ENCODE measurements around the gene HYAL3. TPM values are rescaled to one million over a fixed set of nuclear protein-coding genes. Genes with fewer than 3 reads are reported as not detected.
A peak's percentile ranks its signal among the peaks of the same experiment; 100 is the strongest.

The HYAL3 gene
- total RNA-seq, 1 donor from 2014 or later = 3.6 TPM

DNA sequence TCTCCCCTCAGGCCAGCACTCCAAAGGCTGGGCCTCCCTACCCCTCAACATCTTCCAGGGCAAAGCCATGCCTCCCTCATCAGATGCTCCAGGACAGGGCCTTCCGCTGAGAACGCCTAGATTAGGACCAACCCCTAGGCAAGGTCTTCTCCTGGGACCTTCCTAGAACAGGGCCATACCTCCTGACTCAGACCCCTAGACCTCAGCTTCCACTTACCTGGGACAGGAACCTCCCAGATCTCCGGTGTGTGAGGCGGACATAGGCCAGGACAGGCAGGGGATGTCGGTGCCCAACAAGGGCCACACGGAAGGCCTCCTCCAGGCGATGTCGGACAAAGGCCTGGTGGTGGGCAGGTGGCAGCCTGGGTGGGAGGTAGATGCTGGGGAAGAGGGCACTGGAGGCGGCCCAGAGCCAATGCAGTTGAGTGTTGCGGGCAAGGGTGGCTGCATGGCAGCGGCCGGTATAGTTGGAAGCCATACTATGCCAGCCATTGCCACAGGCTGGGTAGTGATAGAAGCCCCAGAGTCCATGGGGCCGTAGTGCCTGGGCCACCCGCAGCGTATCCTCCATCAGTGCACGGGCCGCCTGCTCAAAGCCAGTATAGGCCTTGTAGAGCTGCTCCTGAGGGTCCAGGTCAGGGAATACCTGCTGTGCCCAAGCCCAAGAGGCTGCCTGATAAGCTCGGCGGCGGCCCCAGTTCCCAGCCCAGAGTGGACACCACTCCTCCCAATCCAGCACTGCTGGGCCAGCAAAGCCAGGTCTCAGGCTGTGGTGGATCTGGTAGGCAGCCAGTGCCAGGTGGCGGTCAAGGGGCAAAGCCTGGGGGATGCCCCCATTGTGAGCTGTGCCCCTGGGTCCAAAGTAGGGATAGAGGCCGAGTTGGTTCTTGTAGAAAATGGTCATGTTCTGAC is 4.5 kb downstream of the HYAL3 start:
- no peak for TF ChIP-seq CTCF (IDR thresholded peaks at IDR 0.05; ENCODE audit: unreplicated experiment)
- Mint-ChIP-seq H3K9me3 (ENCODE audit: low read depth) (no peaks in the 10 kb centered on the region), H3K4me1 (ENCODE audit: low read depth) (peaks cover 16% of the 10 kb centered on the region), H3K36me3 (ENCODE audit: insufficient read depth) (no peaks in the 10 kb centered on the region), H3K4me3 (ENCODE audit: low read depth) (no peak overlapping the region), H3K27me3 (no peaks in the 10 kb centered on the region), H3K27ac (peak overlapping the region; percentile 41)
- DNase-seq (ENCODE audit: low spot score, unreplicated experiment) = no peak

DNA sequence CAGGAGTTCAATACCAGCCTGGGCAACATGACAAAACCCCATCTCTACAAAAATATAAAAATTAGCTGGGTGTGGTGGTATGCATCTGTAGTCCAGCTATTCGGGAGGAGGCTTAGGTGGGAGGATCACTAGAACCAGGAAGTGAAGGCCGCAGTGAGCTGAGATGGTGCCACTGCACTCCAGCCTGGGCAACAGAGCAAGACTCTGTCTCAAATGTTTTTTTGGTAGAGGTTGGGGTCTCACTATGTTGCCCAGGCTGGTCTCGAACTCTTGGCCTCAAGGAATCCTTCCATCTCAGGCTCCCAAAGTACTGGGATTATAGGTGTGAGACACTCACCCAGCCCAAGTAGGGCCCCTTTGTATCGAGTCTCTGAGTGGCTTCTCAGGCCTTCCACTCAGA is 5.1 kb downstream of the HYAL3 start:
- Mint-ChIP-seq H3K36me3 (ENCODE audit: insufficient read depth) (no peaks in the 10 kb centered on the region), H3K9me3 (ENCODE audit: low read depth) (no peaks in the 10 kb centered on the region), H3K4me3 (ENCODE audit: low read depth) (no peak overlapping the region), H3K27ac (no peak overlapping the region), H3K4me1 (ENCODE audit: low read depth) (peaks cover 14% of the 10 kb centered on the region), H3K27me3 (no peaks in the 10 kb centered on the region)
- TF ChIP-seq CTCF (IDR thresholded peaks at IDR 0.05; ENCODE audit: unreplicated experiment) = no peak
- no peak for DNase-seq (ENCODE audit: low spot score, unreplicated experiment)

GRCh38 chr3:50293079-50293801 is 6.0 kb downstream of the HYAL3 start:
- Mint-ChIP-seq H3K36me3 (ENCODE audit: insufficient read depth) (no peaks in the 10 kb centered on the region), H3K4me3 (ENCODE audit: low read depth) (no peak overlapping the region), H3K4me1 (ENCODE audit: low read depth) (peaks cover 13% of the 10 kb centered on the region), H3K9me3 (ENCODE audit: low read depth) (no peaks in the 10 kb centered on the region), H3K27me3 (no peaks in the 10 kb centered on the region), H3K27ac (peak overlapping the region; percentile 97)
- no peak for TF ChIP-seq CTCF (IDR thresholded peaks at IDR 0.05; ENCODE audit: unreplicated experiment)
- no peak for DNase-seq (ENCODE audit: low spot score, unreplicated experiment)

DNA sequence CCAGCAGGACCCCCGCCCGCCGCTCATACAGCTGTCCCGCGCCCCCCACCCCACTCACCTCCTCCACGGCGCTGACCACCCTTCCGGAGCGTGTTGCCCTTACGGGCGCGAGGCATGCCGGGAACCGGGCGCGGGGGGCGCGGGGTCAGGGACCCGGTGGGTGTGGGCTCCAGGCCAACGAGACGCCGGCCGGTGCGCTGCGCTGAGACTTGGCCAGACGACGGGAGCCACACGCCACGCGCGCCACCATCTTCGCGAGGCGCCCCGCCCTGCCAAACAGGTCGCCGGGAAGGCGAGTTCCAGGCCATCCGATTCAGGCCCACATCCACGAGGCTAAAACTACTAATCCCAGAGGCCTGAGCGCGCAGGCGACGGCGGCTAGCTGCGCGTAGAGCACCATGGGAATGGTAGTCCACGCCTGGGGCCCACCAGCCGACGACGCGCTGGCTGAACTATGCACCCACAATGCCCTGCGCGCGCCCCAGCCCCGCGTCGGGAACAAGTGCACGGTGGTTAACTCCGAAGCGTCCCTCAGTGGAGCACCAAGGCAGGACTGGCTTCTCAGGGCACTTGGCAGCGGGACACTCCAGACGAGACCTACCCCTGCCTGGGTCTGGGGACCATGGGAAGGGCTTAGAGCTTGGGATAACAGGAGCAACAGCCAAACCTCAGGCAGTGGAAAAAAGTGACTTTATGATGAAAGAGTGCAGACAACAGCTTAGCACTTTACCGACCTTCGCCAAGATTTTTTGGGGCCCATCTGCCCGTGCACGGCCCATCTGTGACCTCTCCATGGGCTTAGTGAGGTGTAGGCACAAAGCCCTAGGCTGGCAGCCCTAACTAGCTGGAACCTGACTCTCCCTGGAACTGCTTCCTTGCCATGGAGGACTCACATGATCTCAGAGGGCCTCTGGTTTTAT is 6.8 kb downstream of the HYAL3 start, which contains the start of gene IFRD2:
Gene IFRD2, minus strand, starts transcription at position 271 of the 920 bp plus-strand sequence. Its CDS starts 155 bp downstream, at position 116.
- TF ChIP-seq CTCF (IDR thresholded peaks at IDR 0.05; ENCODE audit: unreplicated experiment) = no peak
- DNase-seq (ENCODE audit: low spot score, unreplicated experiment) = peak; percentile 91
- Mint-ChIP-seq H3K36me3 (ENCODE audit: insufficient read depth) (no peaks in the 10 kb centered on the region), H3K4me1 (ENCODE audit: low read depth) (peaks cover 13% of the 10 kb centered on the region), H3K4me3 (ENCODE audit: low read depth) (peak within 1 kb of the TSS; percentile 79), H3K27me3 (no peaks in the 10 kb centered on the region), H3K9me3 (ENCODE audit: low read depth) (no peaks in the 10 kb centered on the region), H3K27ac (peak within 1 kb of the TSS; percentile 97)

All from progenitor cell of endocrine pancreas (in vitro differentiated cells).